Heart left ventricle (tissue), 13 donors: ENCODE measurements around the gene GCSH.
"Not testable (repeated sequence)": the region's sequence is repeated elsewhere in the genome, so short reads cannot be mapped to it uniquely, and the experiment has no call there.

Experiments
- CTCF ChIP-seq, 12 donors: fragments of 200-600 bp; sonication (generic) in 4 of 12; IDR thresholded peaks; one replicate each; pipeline versions ENCODE4 v1.5.0 to v1.8.0; 2018 to 2022; ENCODE audit warnings: antibody characterized with exemption in 12 of 12, mild to moderate bottlenecking in 5 of 12
- POLR2A ChIP-seq, 2 donors: fragments of 450-650 bp; IDR thresholded peaks; one replicate each; pipeline ENCODE4 v1.6.1; 2017; ENCODE audit warnings: antibody characterized with exemption in 2 of 2, mild to moderate bottlenecking in 2 of 2, moderate library complexity in 2 of 2
- donor health status: ischemic (EF 13 %, LVEDD 7.1; RV severe dilation, severe dysfunction).
- donor health status: DM: no; HTN: yes; CAD: no.
- donor health status: DM: no; HTN: no; CAD: no.
- donor health status: ischemic (EF 25% LVEDD 6.9; RV normal size, moderate dysfunction).
- donor health status: ischemic (EF 25% LVEDD 5.7; RV mildly dilated, moderate dysfunction).
- donor health status: ischemic (EF 35%, LVEDD 5.7; RV mildly dilated, moderate dysfunction).
- donor health status: nonischemic (EF 11% LVEDD 7.7; RV severe dilation, severe dysfunction).
- donor health status: DM: yes; HTN: yes; CAD: no.
- donor health status: PGD.
- donor health status: ischemic (EF 29% LVEDD 5.4; RV normal size, mild dysfunction).
- donor health status: nonischemic (EF 23%, LVEDD 6.1; RV moderate dilation, normal function).

- TF ChIP-seq CTCF, POLR2A (IDR thresholded peaks at IDR 0.05): not testable (repeated sequence)
Observed at GRCh38 chr16:81109274-81109673, 13.1 kb upstream of the GCSH start.
